Epithelial cell of esophagus (primary cell): ENCODE measurements around the gene DNAH8.

Experiments
- DNase-seq: peaks from one replicate; pipeline ENCODE4 v3.0.0; 2010; ENCODE audit warnings: low read depth
- H3K4me3 ChIP-seq: 2 replicates; pipeline ENCODE4 v1.5.1; 2011; ENCODE audit warnings: mild to moderate bottlenecking, low read length, control low read depth
- CTCF ChIP-seq: IDR thresholded peaks from 2 replicates; pipeline ENCODE4 v1.5.1; 2011; ENCODE audit warnings: low read depth, mild to moderate bottlenecking, low read length, control low read depth, inconsistent platforms; ENCODE audit not compliant: insufficient read depth; ENCODE audit errors: missing control alignments

Gene DNAH8

GRCh38 chr6:39037082-39037508 lies 322.0 kb downstream of the DNAH8 start:
- no peak for TF ChIP-seq CTCF
- no peak for DNase-seq
- H3K4me3 ChIP-seq, result no peak overlapping the region

- no peak for TF ChIP-seq CTCF
- DNase-seq, result no peak
Measured at GRCh38 chr6:39037707-39038106, 322.6 kb downstream of the DNAH8 start.

GRCh38 chr6:39040080-39040673 lies 325.1 kb downstream of the DNAH8 start:
- DNase-seq, result no peak
- no peak for TF ChIP-seq CTCF
- H3K4me3 ChIP-seq, result no peak overlapping the region

More at GRCh38 chr6:39037707-39038106, 322.6 kb downstream of the DNAH8 start:
- H3K4me3 ChIP-seq, result no peak overlapping the region

- TF ChIP-seq CTCF, result no peak
- DNase-seq, result no peak
Measured at GRCh38 chr6:39041072-39041471, 326.0 kb downstream of the DNAH8 start.

GRCh38 chr6:39043776-39044175 lies 328.7 kb downstream of the DNAH8 start:
- DNase-seq, result no peak
- H3K4me3 ChIP-seq, result no peak overlapping the region
- TF ChIP-seq CTCF, result no peak

More at GRCh38 chr6:39041072-39041471, 326.0 kb downstream of the DNAH8 start:
- no peak overlapping the region for H3K4me3 ChIP-seq

GRCh38 chr6:39044181-39044580 lies 329.1 kb downstream of the DNAH8 start:
- no peak for TF ChIP-seq CTCF
- peak; percentile 28 for DNase-seq
- H3K4me3 ChIP-seq, result no peak overlapping the region
